HG03342 (cell line): Measurements from ENCODE around the gene MEIOB.
"Not testable (repeated sequence)": the region's sequence is repeated elsewhere in the genome, so short reads cannot be mapped to it uniquely, and the experiment has no call there.

Experiments
- ATAC-seq: cut with Tn5 transposase; IDR thresholded peaks from one replicate; pipeline ENCODE4 v1.9.1; 2021; ENCODE audit warnings: mild to moderate bottlenecking, moderate library complexity; ENCODE audit not compliant: unreplicated experiment

MEIOB gene

DNA sequence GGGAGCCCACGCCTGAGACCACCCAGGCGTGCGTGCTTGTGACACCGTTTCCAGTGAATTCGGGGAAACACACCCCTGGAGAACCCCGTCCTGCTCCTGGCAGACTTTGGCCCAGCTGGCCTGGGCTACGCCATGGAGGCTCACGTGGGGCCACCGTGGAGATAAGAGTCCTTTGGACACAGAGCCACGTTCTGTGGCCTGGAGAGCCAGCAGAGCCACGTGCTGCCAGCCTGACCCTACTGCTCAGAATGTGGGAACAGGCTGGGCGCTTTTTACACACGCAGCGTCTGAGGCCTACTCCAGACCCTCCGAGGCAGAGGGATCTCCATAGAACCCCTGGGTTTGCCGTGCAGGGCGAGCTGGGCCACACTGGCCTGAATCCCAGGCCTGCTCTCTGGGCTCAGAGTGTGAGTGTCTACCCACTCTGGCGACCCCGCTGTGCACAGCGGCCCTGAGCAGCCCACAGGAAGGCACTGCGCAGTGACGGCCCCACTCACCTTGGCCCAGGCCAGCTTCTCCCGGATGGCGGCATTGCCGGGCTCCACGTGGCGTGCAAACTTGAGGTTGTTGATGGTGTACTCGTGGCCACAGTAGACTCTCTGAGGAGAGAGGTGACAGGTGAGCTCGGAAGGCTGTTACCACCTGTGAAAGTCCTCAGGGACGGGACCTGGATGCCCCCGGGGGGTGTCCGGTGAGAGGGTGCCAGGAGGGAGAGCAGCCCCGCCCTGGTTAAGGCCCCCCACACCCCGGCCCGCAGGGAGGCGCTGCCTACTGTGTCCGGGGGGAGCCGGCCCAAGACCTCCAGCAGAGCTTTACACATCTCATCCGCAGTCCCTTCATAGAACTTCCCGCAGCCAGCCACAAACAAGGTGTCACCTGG, 55.3 kb downstream of the MEIOB start:
- no peak for ATAC-seq

- ATAC-seq = no peak
These were observed 56.5 kb downstream of the MEIOB start for GRCh38 chr16:1815461-1815860.

- no peak for ATAC-seq
These were observed 59.2 kb downstream of the MEIOB start for GRCh38 chr16:1812732-1813163.

GRCh38 chr16:1810536-1810935, 61.4 kb downstream of the MEIOB start:
- no peak for ATAC-seq

GRCh38 chr16:1810106-1810505, 61.9 kb downstream of the MEIOB start:
- no peak for ATAC-seq

GRCh38 chr16:1809281-1809801, 62.6 kb downstream of the MEIOB start:
- no peak for ATAC-seq

- ATAC-seq = no peak
These were observed 63.3 kb downstream of the MEIOB start for GRCh38 chr16:1808691-1809090.

DNA sequence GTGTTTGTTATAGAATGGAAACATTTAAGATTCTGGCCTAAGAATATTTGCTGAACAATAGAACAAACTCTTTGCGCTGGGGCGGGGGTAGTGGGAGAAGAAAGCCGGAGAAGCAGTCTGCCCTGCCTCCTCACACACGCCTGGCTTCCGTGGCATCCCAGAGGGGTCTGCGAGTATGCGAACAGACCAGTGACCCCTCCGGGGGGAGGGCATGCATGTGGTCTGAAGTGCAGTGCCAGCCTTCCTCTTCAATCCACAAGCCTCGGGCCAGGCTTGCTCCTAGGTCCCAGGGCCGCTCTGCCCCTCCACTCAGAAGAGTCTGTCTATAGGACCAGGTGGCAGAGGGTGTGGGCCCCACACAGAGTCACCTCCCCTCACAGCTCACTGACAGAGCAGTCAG, 64.3 kb downstream of the MEIOB start:
- no peak for ATAC-seq

- ATAC-seq = no peak
These were observed 71.3 kb downstream of the MEIOB start for GRCh38 chr16:1800701-1801100.

DNA sequence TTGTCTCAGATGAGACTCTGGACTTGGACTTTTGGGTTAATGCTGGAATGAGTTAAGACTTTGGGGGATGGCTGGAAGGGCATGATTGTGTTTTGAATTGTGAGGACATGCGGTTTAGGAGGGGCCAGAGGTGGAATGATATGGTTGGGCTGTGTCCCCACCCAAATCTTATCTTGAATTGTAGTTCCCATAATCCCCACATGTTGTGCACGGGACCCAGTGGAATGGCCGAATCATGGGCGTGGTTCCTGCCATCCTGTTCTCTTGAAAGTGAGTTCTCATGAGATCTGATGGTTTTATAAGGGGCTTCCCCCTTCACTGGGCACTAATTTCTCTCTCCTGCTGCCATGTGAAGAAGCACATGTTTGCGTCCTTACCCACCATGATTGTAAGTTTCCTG, 72.7 kb downstream of the MEIOB start:
- not testable (repeated sequence) for ATAC-seq

DNA sequence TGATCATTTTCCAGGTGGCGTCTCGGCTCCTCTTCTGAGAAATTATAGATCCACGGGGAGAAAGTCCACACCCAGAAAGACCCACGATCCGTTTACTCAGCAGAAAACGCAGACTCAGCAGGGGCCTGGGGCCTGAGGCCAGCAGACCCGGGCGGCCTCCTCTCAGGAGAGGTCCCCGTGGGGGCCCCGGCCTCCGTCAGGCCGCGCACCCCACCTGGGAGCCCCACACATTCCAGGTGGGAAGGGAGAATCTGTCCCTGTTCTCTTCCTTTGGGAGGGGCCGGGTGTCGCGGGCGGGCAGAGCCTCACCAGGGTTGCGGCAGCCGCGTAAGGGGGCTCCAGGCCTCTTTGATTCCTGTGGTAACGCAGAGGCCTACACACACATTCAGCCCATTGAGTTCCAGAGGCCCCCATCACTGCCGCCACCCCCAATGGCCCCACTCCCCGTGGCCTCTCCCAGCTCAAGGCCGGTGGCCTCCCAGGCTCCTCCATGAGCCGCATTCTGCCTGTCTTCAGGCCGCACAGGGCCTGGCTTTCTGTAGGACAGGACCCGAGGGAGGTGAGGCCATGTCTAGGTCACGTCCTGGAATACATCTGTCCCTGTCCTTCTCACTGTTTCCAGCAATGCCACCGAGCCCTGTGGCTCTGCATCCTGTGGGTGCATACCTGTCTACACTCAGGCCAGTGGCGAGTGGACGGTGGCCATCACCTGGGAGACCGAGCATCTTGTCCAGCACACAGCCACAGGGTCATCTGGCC, 76.9 kb downstream of the MEIOB start:
- ATAC-seq = no peak

DNA sequence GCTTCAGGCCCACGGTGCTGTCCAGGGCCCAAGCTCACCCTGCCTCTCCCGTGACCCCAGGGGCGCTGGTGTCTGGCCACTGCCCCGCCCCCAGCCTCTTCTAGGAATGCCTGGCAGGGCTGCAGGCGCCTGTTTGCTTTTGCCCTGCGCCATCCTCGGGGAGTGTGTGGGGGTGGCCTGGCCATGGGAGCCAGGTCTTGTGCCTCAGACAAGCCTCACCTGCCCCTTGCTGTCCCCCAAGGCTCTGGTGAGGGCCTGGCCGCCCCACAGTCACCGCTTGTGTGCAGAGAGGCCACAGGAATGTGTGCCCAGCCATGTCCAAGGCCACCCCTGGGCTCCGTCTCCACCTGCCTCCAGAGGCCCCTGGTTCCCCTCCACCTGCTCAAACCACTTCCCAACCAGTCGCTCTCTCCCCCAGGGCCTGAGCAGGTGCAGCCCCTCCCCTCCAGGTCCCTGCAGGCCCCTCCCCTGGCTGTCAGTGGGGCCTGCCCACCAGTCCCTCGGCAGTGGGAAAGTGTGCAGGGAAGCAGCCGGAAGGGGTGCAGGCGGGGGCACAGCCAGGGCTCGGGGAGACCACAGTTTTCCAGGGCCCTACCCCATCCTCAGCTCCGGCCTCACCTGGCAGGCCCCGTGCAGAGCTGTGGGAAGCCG, 77.6 kb downstream of the MEIOB start:
- no peak for ATAC-seq

DNA sequence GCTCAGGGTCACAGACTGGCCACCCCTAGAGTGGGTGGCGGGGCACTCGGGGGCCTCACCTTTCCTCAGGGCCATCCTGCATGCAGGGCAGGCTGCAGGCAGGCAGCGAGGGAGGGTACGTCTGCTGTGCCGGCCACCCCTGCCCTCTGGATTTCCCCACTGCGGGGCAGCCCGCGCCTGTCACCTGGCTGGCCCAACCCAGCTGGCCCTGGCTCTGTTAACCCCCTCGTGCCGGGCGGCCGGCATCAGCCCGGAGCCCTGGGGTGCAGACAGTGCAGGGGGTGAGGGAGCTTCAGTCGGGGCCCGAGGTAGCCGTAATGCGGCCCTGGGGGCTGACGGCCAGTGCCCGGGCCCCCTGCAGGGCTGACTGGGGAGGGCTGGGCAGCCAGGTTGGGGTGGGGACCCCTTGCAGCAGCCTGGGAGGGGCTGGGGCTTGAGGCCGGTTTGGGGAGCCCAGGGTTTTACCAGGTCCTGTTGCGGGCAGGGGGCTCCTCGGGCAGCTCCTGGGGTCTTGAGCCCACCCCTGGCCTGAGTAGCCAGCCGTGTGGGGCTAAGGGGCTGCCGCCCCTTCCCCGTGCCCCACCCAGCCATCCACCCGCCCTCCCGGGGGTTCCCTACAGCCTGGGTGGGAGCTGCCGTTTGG, 78.3 kb downstream of the MEIOB start, which contains the start of gene IGFALS:
TSS of gene IGFALS (minus strand) at position 128 of the 643 bp plus-strand sequence. CDS start at position 75, 53 bp downstream.
- no peak for ATAC-seq

DNA sequence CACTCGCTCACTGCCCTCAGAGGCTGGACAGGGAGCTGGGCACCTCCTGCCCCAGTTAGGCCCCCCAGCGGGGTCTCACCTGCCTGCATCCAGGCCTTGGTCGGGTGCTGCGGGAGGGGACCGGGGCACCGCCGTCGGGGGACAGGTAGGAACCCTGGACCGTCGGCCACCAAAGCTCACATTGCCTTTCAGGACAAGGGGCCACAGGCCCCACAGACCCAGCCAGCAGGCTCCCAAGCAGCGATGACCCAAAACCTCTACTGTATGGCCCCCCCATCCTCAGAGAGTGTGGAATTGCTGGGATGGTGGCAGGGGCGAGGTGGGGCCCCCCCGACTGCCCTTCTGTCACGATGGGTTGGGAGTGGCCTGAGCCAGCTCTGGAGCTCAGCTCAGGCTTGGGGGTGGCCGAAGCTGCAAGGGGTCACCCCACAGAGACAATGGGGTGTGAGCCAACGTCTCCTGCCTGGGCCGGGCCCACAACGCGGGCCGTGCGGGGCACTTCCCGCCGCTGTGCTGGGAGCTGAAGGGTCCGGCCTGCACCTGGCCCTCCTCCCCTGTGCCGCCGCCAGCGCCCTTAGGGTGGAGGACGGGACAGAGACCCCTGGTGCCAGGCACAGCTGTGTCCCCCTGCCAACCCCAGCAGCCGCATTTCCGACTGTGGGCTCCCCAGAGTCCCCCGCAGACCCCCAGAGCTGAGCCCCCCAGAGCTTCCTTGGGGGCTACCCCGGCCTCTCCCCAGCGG, 79.0 kb downstream of the MEIOB start:
- ATAC-seq = no peak

GRCh38 chr16:1791943-1792812, 79.8 kb downstream of the MEIOB start:
- ATAC-seq = no peak

DNA sequence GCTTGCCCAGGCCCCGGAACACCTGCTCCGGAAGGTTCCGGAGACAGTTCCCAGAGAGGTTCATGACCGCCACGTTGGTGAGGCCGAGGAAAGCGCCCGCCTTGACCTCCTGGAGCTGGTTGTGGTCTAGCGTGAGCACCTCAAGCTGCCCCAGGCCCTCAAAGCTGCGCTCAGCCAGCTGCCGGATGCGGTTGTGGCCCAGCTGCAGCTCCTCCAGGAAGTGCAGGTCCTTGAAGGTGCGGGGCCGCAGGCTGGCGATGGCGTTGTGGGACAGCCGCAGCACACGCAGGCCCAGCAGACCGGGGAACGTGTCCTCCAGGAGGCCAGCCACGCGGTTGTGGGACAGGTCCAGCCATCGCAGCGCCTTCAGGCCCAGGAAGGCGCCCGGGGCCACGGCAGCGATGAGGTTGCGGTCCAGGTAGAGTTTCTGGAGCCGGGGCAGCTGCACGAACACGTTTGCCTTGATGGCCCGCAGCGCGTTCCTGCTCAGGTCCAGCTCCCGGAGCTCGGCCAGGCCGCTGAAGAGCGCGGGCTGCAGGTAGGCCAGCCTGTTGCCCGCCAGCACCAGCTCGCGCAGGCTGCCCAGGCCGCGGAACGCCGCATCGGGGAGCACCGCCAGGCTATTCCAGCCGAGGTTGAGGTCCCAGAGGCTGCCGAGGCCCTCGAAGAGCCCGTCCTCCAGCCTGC, 80.6 kb downstream of the MEIOB start:
- no peak for ATAC-seq

- ATAC-seq = no peak
These were observed 81.2 kb downstream of the MEIOB start for GRCh38 chr16:1790611-1791255.

DNA sequence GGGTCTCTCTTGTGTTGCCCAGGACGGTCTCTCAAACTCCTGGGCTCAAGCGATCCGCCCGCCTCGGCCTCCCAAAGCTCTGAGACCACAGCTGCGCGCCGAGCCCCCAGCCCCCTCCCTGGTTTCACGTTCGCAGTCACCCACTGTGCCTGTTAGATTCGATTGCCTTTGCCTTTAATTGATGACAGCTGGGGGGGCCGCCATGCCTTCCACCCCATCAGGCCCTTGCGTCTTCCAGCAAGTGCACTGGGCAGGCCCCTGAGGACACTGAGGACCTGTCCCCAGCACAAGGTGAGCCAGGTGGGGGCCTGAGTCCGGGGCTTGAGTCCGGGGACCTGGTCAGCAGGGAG, 81.7 kb downstream of the MEIOB start:
- ATAC-seq = no peak
